Measurements from ENCODE around the gene SH3TC1. TPM values are rescaled to one million over a fixed set of nuclear protein-coding genes. Genes with fewer than 3 reads are reported as not detected.

Gene SH3TC1
- total RNA-seq, 1 experiment from 2014 or later: 7.8 TPM

GRCh38 chr4:8158710-8159536 lies 40.2 kb upstream of the SH3TC1 start, which contains the start of gene ABLIM2:
ABLIM2 (minus strand) TSS chr4:8158813; CDS start chr4:8158689, 124 bp downstream.
- no peak for TF ChIP-seq CTCF (IDR thresholded peaks at IDR 0.05; ENCODE audit: unreplicated experiment)
- Mint-ChIP-seq H3K4me1 (ENCODE audit: low read depth, unreplicated experiment) (no peaks in the 10 kb centered on the region), H3K36me3 (ENCODE audit: insufficient read depth, unreplicated experiment) (peaks cover 6% of the 10 kb centered on the region), H3K9me3 (ENCODE audit: low read depth, unreplicated experiment) (no peaks in the 10 kb centered on the region), H3K4me3 (ENCODE audit: low read depth, unreplicated experiment) (peak within 1 kb of the TSS; percentile 95), H3K27ac (ENCODE audit: unreplicated experiment) (no peak within 1 kb of the TSS), H3K27me3 (ENCODE audit: unreplicated experiment) (peaks cover 49% of the 10 kb centered on the region)
- DNase-seq: peak; percentile 96
- CTCF ChIA-PET: interaction anchor here (0.6 kb wide), 1 partner anchor 354 kb away, joined by 4 read pairs; no protein-coding TSS in a partner anchor
- intact Hi-C loops (cut with micrococcal nuclease; ENCODE audit: unreplicated experiment): no loop called here
- no TSS peak for BruUV-seq (replicated peaks)

- Mint-ChIP-seq H3K27ac (ENCODE audit: unreplicated experiment) (no peak overlapping the region), H3K27me3 (ENCODE audit: unreplicated experiment) (peaks cover 48% of the 10 kb centered on the region), H3K4me3 (ENCODE audit: low read depth, unreplicated experiment) (peak overlapping the region; percentile 95), H3K36me3 (ENCODE audit: insufficient read depth, unreplicated experiment) (peaks cover 6% of the 10 kb centered on the region), H3K9me3 (ENCODE audit: low read depth, unreplicated experiment) (no peaks in the 10 kb centered on the region), H3K4me1 (ENCODE audit: low read depth, unreplicated experiment) (no peaks in the 10 kb centered on the region)
- no TSS peak for BruUV-seq (replicated peaks)
- no peak for DNase-seq
- intact Hi-C loops (cut with micrococcal nuclease; ENCODE audit: unreplicated experiment): no loop called here
- CTCF ChIA-PET: interaction anchor here (0.6 kb wide), 1 partner anchor 355 kb away, joined by 4 read pairs; no protein-coding TSS in a partner anchor
- TF ChIP-seq CTCF (IDR thresholded peaks at IDR 0.05; ENCODE audit: unreplicated experiment): no peak
Measured at GRCh38 chr4:8159537-8160232, 39.4 kb upstream of the SH3TC1 start.

GRCh38 chr4:8160233-8160560 lies 38.9 kb upstream of the SH3TC1 start:
- CTCF ChIA-PET: no interaction called here
- intact Hi-C loops (cut with micrococcal nuclease; ENCODE audit: unreplicated experiment): no loop called here
- no peak for TF ChIP-seq CTCF (IDR thresholded peaks at IDR 0.05; ENCODE audit: unreplicated experiment)
- no peak for DNase-seq
- no TSS peak for BruUV-seq (replicated peaks)
- peaks cover 6% of the 10 kb centered on the region for H3K36me3 Mint-ChIP-seq (ENCODE audit: insufficient read depth, unreplicated experiment)
- H3K27ac Mint-ChIP-seq (ENCODE audit: unreplicated experiment): no peak overlapping the region
- peaks cover 48% of the 10 kb centered on the region for H3K27me3 Mint-ChIP-seq (ENCODE audit: unreplicated experiment)
- H3K4me3 Mint-ChIP-seq (ENCODE audit: low read depth, unreplicated experiment): no peak overlapping the region
- H3K4me1 Mint-ChIP-seq (ENCODE audit: low read depth, unreplicated experiment): no peaks in the 10 kb centered on the region
- no peaks in the 10 kb centered on the region for H3K9me3 Mint-ChIP-seq (ENCODE audit: low read depth, unreplicated experiment)

- DNase-seq: no peak
- CTCF ChIA-PET: no interaction called here
- H3K27ac Mint-ChIP-seq (ENCODE audit: unreplicated experiment): no peak overlapping the region
- no peak overlapping the region for H3K4me3 Mint-ChIP-seq (ENCODE audit: low read depth, unreplicated experiment)
- no peak for TF ChIP-seq CTCF (IDR thresholded peaks at IDR 0.05; ENCODE audit: unreplicated experiment)
- BruUV-seq (replicated peaks): no TSS peak
- no peaks in the 10 kb centered on the region for H3K4me1 Mint-ChIP-seq (ENCODE audit: low read depth, unreplicated experiment)
- intact Hi-C loops (cut with micrococcal nuclease; ENCODE audit: unreplicated experiment): no loop called here
- peaks cover 6% of the 10 kb centered on the region for H3K36me3 Mint-ChIP-seq (ENCODE audit: insufficient read depth, unreplicated experiment)
- H3K9me3 Mint-ChIP-seq (ENCODE audit: low read depth, unreplicated experiment): no peaks in the 10 kb centered on the region
- peaks cover 48% of the 10 kb centered on the region for H3K27me3 Mint-ChIP-seq (ENCODE audit: unreplicated experiment)
Measured at GRCh38 chr4:8160572-8160971, 38.5 kb upstream of the SH3TC1 start.

Measured in Calu3 (cell line).